K562 (cell line): ENCODE data around the gene CYBRD1. TPM values are rescaled to one million over a fixed set of nuclear protein-coding genes. Genes with fewer than 3 reads are reported as not detected.
A peak's percentile ranks its signal among the peaks of the same experiment; 100 is the strongest.

Experiments used
- ATAC-seq: fragments of 200-7000 bp; cut with Tn5 transposase; 3 replicates; pipeline ENCODE4 v1.9.1; 2020; ENCODE audit warnings: moderate library complexity
- BruUV-seq: library from RNA; stranded (reverse); fragments of 400-500 nt; replicated peaks from 2 replicates; lab custom pipeline; 2021; lab: Mats Ljungman, UMichigan
- CTCF ChIA-PET: fragments of 300-600 bp; formaldehyde crosslinking; extraction: SDS; loops from one replicate; lab custom pipeline; 2021; ENCODE audit warnings: low intra/inter-chr PET ratio; lab: Yijun Ruan, JAX
- POLR2A ChIA-PET: fragments of 300-600, 350-650 bp; sonication (Branson Sonifier 250); formaldehyde crosslinking; extraction: SDS; loops from one replicate; lab custom pipeline; 2021; ENCODE audit warnings: antibody characterized with exemption, inconsistent platforms; lab: Yijun Ruan, JAX
- DNase-seq, 4 experiments: peaks; one replicate each; pipeline versions ENCODE4 v3.0.0 to v3.0.0-alpha.2; 2011 to 2018; ENCODE audit warnings: low spot score in 3 of 4, mixed read lengths in 3 of 4; ENCODE audit errors: extremely low read depth in 1 of 4
- FAIRE-seq: peaks from 2 replicates; lab custom pipeline; 2011; peaks lifted over from hg19 to GRCh38; lab: Jason Lieb, UNC
- H2AFZ ChIP-seq: 2 replicates; pipeline ENCODE4 v1.6.0; 2011; ENCODE audit warnings: low read depth, low read length, control low read depth, inconsistent platforms
- H3K27ac ChIP-seq: fragments of 200-600 bp; 3 replicates; pipeline ENCODE4 v1.8.0; 2011; ENCODE audit warnings: low read depth, mild to moderate bottlenecking, control low read depth, inconsistent platforms, low read length, moderate library complexity, mixed read lengths; ENCODE audit errors: extremely low read depth
- H3K27me3 ChIP-seq, 2 experiments: fragments of 300-600 bp in 1 of 2; 2 replicates in 1 of 2; 3 replicates in 1 of 2; pipeline versions ENCODE4 v1.6.0 to v1.8.0; 2011; ENCODE audit warnings: inconsistent platforms in 2 of 2, low read length in 2 of 2, mild to moderate bottlenecking in 1 of 2, mixed read lengths in 1 of 2, moderate library complexity in 1 of 2; ENCODE audit not compliant: control insufficient read depth in 2 of 2, insufficient read depth in 2 of 2
- H3K36me3 ChIP-seq: fragments of 300-600 bp; 3 replicates; pipeline ENCODE4 v1.8.0; 2011; ENCODE audit warnings: mild to moderate bottlenecking, low read length, inconsistent platforms; ENCODE audit not compliant: control insufficient read depth, insufficient read depth
- H3K4me1 ChIP-seq, 2 experiments: fragments of 200-600 bp in 1 of 2; replicated peaks in 1 of 2; 2 replicates in 1 of 2; 3 replicates in 1 of 2; pipeline versions ENCODE4 v1.5.1 to v1.8.0; 2011; ENCODE audit warnings: inconsistent platforms in 2 of 2, low read length in 2 of 2, mild to moderate bottlenecking in 1 of 2, mixed read lengths in 1 of 2, moderate library complexity in 1 of 2; ENCODE audit not compliant: control insufficient read depth in 2 of 2, insufficient read depth in 2 of 2
- H3K4me2 ChIP-seq: 2 replicates; pipeline ENCODE4 v1.6.1; 2011; ENCODE audit warnings: low read length, control low read depth, inconsistent platforms, mixed read lengths; ENCODE audit not compliant: insufficient read depth
- H3K4me3 ChIP-seq: fragments of 200-600 bp; sonication (generic), shearing (Covaris generic); 2 replicates; pipeline ENCODE4 v1.5.1; 2016; ENCODE audit warnings: control low read depth, inconsistent platforms
- H3K79me2 ChIP-seq: fragments of 200-600 bp; 3 replicates; pipeline ENCODE4 v1.8.0; 2011; ENCODE audit warnings: low read length, inconsistent platforms; ENCODE audit not compliant: control insufficient read depth, insufficient read depth
- H3K9ac ChIP-seq, 2 experiments: 2 replicates each; pipeline versions ENCODE4 v1.6.0 to v1.6.1; 2011; ENCODE audit warnings: low read depth in 2 of 2, low read length in 2 of 2, control low read depth in 1 of 2, inconsistent platforms in 1 of 2, mild to moderate bottlenecking in 1 of 2, mixed read lengths in 1 of 2; ENCODE audit not compliant: insufficient read depth in 1 of 2
- H3K9me1 ChIP-seq: one replicate; pipeline ENCODE4 v1.6.0; 2011; ENCODE audit warnings: inconsistent platforms, mild to moderate bottlenecking, low read length, moderate library complexity; ENCODE audit not compliant: control insufficient read depth, insufficient read depth
- H3K9me3 ChIP-seq: replicated peaks from 2 replicates; pipeline ENCODE4 v1.5.1; 2011; ENCODE audit warnings: low read depth, low read length, inconsistent platforms; ENCODE audit not compliant: control insufficient read depth, insufficient read depth
- H4K20me1 ChIP-seq: replicated peaks from 2 replicates; pipeline ENCODE4 v1.6.1; 2011; ENCODE audit warnings: low read length, inconsistent platforms, mixed read lengths; ENCODE audit not compliant: control insufficient read depth, insufficient read depth
- CCNT2 ChIP-seq: IDR thresholded peaks from 2 replicates; pipeline ENCODE4 v1.6.1; 2011; ENCODE audit warnings: borderline replicate concordance, low read depth, mild to moderate bottlenecking, moderate library complexity, mixed read lengths, low read length; ENCODE audit not compliant: insufficient read length; ENCODE audit errors: extremely low read depth
- NFIC ChIP-seq: fragments of 450-650 bp; IDR thresholded peaks from 2 replicates; pipeline ENCODE4 v1.6.1; 2017; ENCODE audit warnings: mild to moderate bottlenecking, inconsistent platforms
- NFIX ChIP-seq: fragments of 250-450 bp; sonication (Bioruptor Pico); IDR thresholded peaks from 2 replicates; pipeline ENCODE4 v1.4.0; 2020; ENCODE audit warnings: low read depth, mild to moderate bottlenecking, moderate library complexity
- PTBP1 ChIP-seq: fragments of 200-400 bp; formaldehyde crosslinking; IDR thresholded peaks from 2 replicates; pipeline ENCODE4 v1.6.1; 2017; ENCODE audit warnings: low read depth, low read length
- RBM25 ChIP-seq: fragments of 200-400 bp; formaldehyde crosslinking; IDR thresholded peaks from 2 replicates; pipeline ENCODE4 v1.6.1; 2018; ENCODE audit warnings: low read length, low read depth, moderate library complexity; ENCODE audit not compliant: severe bottlenecking
- ZNF184 ChIP-seq: sonication (generic); formaldehyde crosslinking; IDR thresholded peaks from 2 replicates; pipeline ENCODE4 v1.5.0; 2020; ENCODE audit warnings: missing genetic modification reagents
- WGBS: fragments of 100-300 bp; shearing (Covaris generic); methylation state at CpG from one replicate; pipeline ENCODE4 v1.1.6; 2016; ENCODE audit warnings: low coverage, mixed read lengths; ENCODE audit not compliant: insufficient coverage; ENCODE audit errors: missing lambda C conversion rate; 5-methylcytosine and 5-hydroxymethylcytosine counted together
- in situ Hi-C: fragments of 300-500 bp; cut with MboI; formaldehyde crosslinking; loops from 4 replicates; pipeline ENCODE4 v1.15.0; 2018; ENCODE audit warnings: inconsistent platforms, mixed read lengths
- intact Hi-C: fragments of 100-400 bp; cut with micrococcal nuclease; formaldehyde crosslinking; loops from 2 replicates; pipeline ENCODE4 v1.14.2; 2022
- polyA plus RNA-seq, 8 experiments: library from polyadenylated mRNA; depleted of rRNA in 4 of 8; stranded (reverse) in 5 of 8; unstranded in 3 of 8; fragments of >200 nt; fragmentation: Nextera tagmentation in 2 of 8; fragmentation: Illumina TruSeq in 1 of 8; extraction: Ambion mirVana in 2 of 8; extraction: Trizol in 1 of 8; gene quantifications; 2 replicates each; pipeline versions ENCODE4 v1.2.1 to v1.2.3, GENCODE V29; 2011 to 2014; ENCODE audit warnings: inconsistent platforms in 1 of 8, missing spikeins in 1 of 8
- total RNA-seq, 7 experiments: library from RNA; depleted of rRNA in 6 of 7; stranded (reverse); fragments of >200 nt in 6 of 7; fragmentation: Illumina TruSeq in 2 of 7; extraction: Trizol in 2 of 7; gene quantifications; 2 replicates each; pipeline versions ENCODE4 v1.2.1 to v1.2.3, GENCODE V29; 2011 to 2021; ENCODE audit warnings: low replicate concordance in 1 of 7

CYBRD1 gene
- total and polyA plus RNA-seq, 9 of the 15 experiments (the other 6 are each of a cell fraction or from before 2014, with no cell fraction given): 9.6 to 22.4 (median 15.6) TPM

GRCh38 chr2:171590116-171590515 is 67.8 kb downstream of the CYBRD1 start:
- CTCF ChIA-PET: interaction anchor here (0.5 kb wide), 1 partner anchor 223 kb away, joined by 3 read pairs; no protein-coding TSS in a partner anchor

GRCh38 chr2:171592036-171592555 is 69.8 kb downstream of the CYBRD1 start:
- no peaks in the 10 kb centered on the region for H4K20me1 ChIP-seq
- no peak overlapping the region for H3K9ac ChIP-seq
- H3K27me3 ChIP-seq: peaks cover 3 to 4% of the 10 kb centered on the region in 2 experiments; a peak in 3 of 5 replicates
- H3K27ac ChIP-seq: no peak overlapping the region
- TF ChIP-seq NFIX: peak; percentile 49
- TF ChIP-seq PTBP1: no peak
- TF ChIP-seq NFIC: peak; percentile 86
- H3K9me3 ChIP-seq: no peaks in the 10 kb centered on the region
- WGBS: 2% methylated on average over 7 of the region's 7 CpGs
- H2AFZ ChIP-seq: peak overlapping the region; percentile 8; the same call in 1 of the 2 replicates
- intact Hi-C loops: no loop called here
- no peaks in the 10 kb centered on the region for H3K4me1 ChIP-seq
- H3K4me3 ChIP-seq: no peak overlapping the region
- H3K79me2 ChIP-seq: no peaks in the 10 kb centered on the region
- ChIA-PET CTCF (no interaction called here), POLR2A (no interaction called here)
- no peaks in the 10 kb centered on the region for H3K36me3 ChIP-seq
- no peak for ATAC-seq
- no peaks in the 10 kb centered on the region for H3K9me1 ChIP-seq
- H3K4me2 ChIP-seq: no peak overlapping the region; the same call in 1 of the 2 replicates
- in situ Hi-C loops: loop anchor here (25.0 kb wide), 1 partner anchor 870 kb away; no protein-coding TSS in a partner anchor
- DNase-seq: no peak
- no peak for FAIRE-seq
- no TSS peak for BruUV-seq

More at GRCh38 chr2:171590116-171590515, 67.8 kb downstream of the CYBRD1 start:
- peak; percentile 79 for TF ChIP-seq ZNF184
- TF ChIP-seq RBM25: peak; percentile 40
- TF ChIP-seq CCNT2: no peak
- H3K9me3 ChIP-seq: no peaks in the 10 kb centered on the region
- no peaks in the 10 kb centered on the region for H3K36me3 ChIP-seq
- H3K4me3 ChIP-seq: no peak overlapping the region
- POLR2A ChIA-PET: interaction anchor here (0.6 kb wide), 1 partner anchor 140 kb away, joined by 3 read pairs; no protein-coding TSS in a partner anchor
- no peaks in the 10 kb centered on the region for H4K20me1 ChIP-seq
- H3K9ac ChIP-seq: no peak overlapping the region
- DNase-seq: no peak
- H3K27ac ChIP-seq: no peak overlapping the region
- no peak overlapping the region for H2AFZ ChIP-seq
- no peaks in the 10 kb centered on the region for H3K9me1 ChIP-seq
- ATAC-seq: no peak
- no TSS peak for BruUV-seq
- in situ Hi-C loops (loop anchor here (25.0 kb wide), 1 partner anchor 872 kb away; no protein-coding TSS in a partner anchor), intact Hi-C loops (no loop called here)
- H3K79me2 ChIP-seq: no peaks in the 10 kb centered on the region
- H3K27me3 ChIP-seq: peaks cover 5 to 10% of the 10 kb centered on the region in 2 experiments; a peak in 4 of 5 replicates
- 0% methylated on average over 1 of the region's 1 CpG for WGBS
- H3K4me1 ChIP-seq: no peaks in the 10 kb centered on the region
- no peak for FAIRE-seq
- no peak overlapping the region for H3K4me2 ChIP-seq
